Tibial nerve (tissue), 4 donors: ENCODE results near the gene PARD3B. TPM values are rescaled to one million over a fixed set of nuclear protein-coding genes. Genes with fewer than 3 reads are reported as not detected.

Experiments used
- DNase-seq, 2 donors: peaks; one replicate each; pipeline ENCODE4 v3.0.0-alpha.2; 2019; ENCODE audit warnings: low spot score in 2 of 2
- H3K27ac ChIP-seq, 4 donors: fragments of 200-600 bp; sonication (generic) in 3 of 4; one replicate each; pipeline ENCODE4 v1.5.1; 2017 to 2019; ENCODE audit warnings: mild to moderate bottlenecking in 1 of 4
- H3K27me3 ChIP-seq, 2 donors: fragments of 200-600 bp; sonication (generic) in 1 of 2; one replicate each; pipeline versions ENCODE4 v1.5.1 to v1.6.0; 2017 to 2019
- H3K36me3 ChIP-seq, 3 donors: fragments of 200-600 bp; sonication (generic); one replicate each; pipeline ENCODE4 v1.5.1; 2018 to 2019
- H3K4me1 ChIP-seq, 4 donors: fragments of 200-600 bp; sonication (generic) in 3 of 4; one replicate each; pipeline ENCODE4 v1.5.1; 2017 to 2019
- H3K4me3 ChIP-seq, 4 donors: fragments of 200-600 bp; sonication (generic) in 3 of 4; one replicate each; pipeline ENCODE4 v1.5.1; 2017 to 2019; ENCODE audit warnings: mild to moderate bottlenecking in 1 of 4, moderate library complexity in 1 of 4
- H3K9me3 ChIP-seq, 4 donors: fragments of 200-600 bp; sonication (generic) in 3 of 4; one replicate each; pipeline ENCODE4 v1.5.1; 2017 to 2019
- CTCF ChIP-seq, 5 experiments: fragments of 200-600 bp in 3 of 5; fragments of 450-650 bp in 2 of 5; sonication (generic) in 3 of 5; IDR thresholded peaks; one replicate each; pipeline ENCODE4 v1.5.1; 2016 to 2019; ENCODE audit warnings: antibody characterized with exemption in 5 of 5, mild to moderate bottlenecking in 3 of 5, moderate library complexity in 2 of 5
- EP300 ChIP-seq, 2 donors: sonication (generic); formaldehyde crosslinking; IDR thresholded peaks; one replicate each; pipeline ENCODE4 v1.6.1; 2017; ENCODE audit warnings: antibody characterized with exemption in 2 of 2, mild to moderate bottlenecking in 1 of 2
- POLR2A ChIP-seq, 2 donors: fragments of 450-650 bp; IDR thresholded peaks; one replicate each; pipeline ENCODE4 v1.6.1; 2017; ENCODE audit warnings: antibody characterized with exemption in 2 of 2, mild to moderate bottlenecking in 2 of 2, moderate library complexity in 2 of 2
- WGBS, 2 donors: methylation state at CpG; one replicate each; pipeline ENCODE4 v1.1.5; 2018; 5-methylcytosine and 5-hydroxymethylcytosine counted together
- total RNA-seq, 4 donors: library from RNA; depleted of rRNA; stranded (reverse); fragments of >200 nt; gene quantifications; one replicate each; pipeline ENCODE4 v1.1.0, GENCODE V29; 2016

The PARD3B gene
- total RNA-seq, 4 donors from 2014 or later, result 47.4 to 101 (median 64.8) TPM

DNA sequence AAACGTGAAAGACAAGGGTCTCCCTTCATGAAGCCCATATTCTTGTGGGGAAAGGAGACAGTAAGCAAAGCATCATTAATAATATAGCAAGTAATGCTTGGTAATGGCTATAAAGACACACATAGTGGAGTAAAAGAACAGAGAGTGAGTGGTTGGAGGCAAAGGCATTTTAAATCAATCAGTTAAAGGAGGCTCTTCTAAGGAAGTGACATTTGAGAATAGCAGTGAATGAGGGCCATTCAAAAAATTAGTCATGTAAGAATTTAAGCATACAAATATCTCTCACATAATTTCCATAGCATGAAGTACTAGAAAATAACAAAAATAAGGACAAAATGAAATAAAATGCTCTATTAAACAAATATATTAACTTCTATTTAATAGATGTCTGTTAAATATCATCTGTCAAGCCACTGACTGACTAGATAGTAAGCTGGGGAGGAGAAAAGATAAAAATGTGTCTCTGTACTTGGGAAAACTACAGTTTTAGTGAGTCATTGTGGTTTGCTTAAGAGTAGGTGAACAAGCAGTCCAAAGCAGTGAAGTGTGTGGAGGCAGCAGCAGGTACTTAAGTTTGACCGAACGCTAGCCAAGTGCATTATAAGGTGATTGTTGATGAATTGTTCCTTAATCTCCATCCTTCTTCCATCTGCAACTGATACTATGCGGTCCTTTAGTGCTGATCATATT lies 160.1 kb downstream of the PARD3B start:
- Histone ChIP-seq H3K36me3 (no peaks in the 10 kb centered on the region), H3K4me3 (no peak overlapping the region), H3K27me3 (no peaks in the 10 kb centered on the region), H3K9me3 (no peaks in the 10 kb centered on the region), H3K27ac (no peak overlapping the region), H3K4me1 (peaks cover 0 to 17% (median 0%) of the 10 kb centered on the region in 4 donors)
- 76 to 79% methylated on average over 4 of the region's 4 CpGs for WGBS, 2 donors
- no peak for DNase-seq
- TF ChIP-seq EP300 (IDR thresholded peaks at IDR 0.05) (no peak), POLR2A (IDR thresholded peaks at IDR 0.05) (no peak), CTCF (IDR thresholded peaks at IDR 0.05) (no peak)

DNA sequence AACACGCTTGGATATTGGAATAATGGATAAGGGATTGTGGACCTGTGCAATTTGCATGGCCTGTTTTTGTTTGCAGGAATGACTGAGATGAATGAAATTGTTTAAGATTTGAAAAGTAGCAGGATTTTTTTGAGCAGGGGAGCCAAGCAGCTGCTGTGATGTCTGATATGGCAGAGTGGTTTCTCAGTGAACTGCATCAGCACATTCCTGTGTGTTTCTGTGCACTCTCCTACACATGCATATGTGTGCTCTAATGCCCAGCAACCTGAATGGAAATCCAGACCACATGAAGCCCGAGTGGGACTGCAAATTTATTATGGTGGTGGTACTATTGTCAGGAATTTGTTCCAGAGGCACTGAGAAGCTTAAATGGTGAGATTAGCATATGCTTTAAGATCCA lies 161.7 kb downstream of the PARD3B start:
- Histone ChIP-seq H3K4me1 (peaks cover 0 to 10% (median 0%) of the 10 kb centered on the region in 4 donors), H3K27ac (no peak overlapping the region), H3K9me3 (no peaks in the 10 kb centered on the region), H3K36me3 (peaks cover 0 to 6% (median 0%) of the 10 kb centered on the region in 3 donors), H3K27me3 (no peaks in the 10 kb centered on the region), H3K4me3 (no peak overlapping the region)
- 45 to 51% methylated on average over 2 of the region's 2 CpGs for WGBS, 2 donors
- DNase-seq, result no peak
- TF ChIP-seq POLR2A (IDR thresholded peaks at IDR 0.05), result no peak
- no peak for TF ChIP-seq CTCF (IDR thresholded peaks at IDR 0.05)
- no peak for TF ChIP-seq EP300 (IDR thresholded peaks at IDR 0.05)

GRCh38 chr2:204713211-204713610 lies 167.9 kb downstream of the PARD3B start:
- WGBS, 2 donors, result 86% methylated on average over 5 of the region's 5 CpGs
- Histone ChIP-seq H3K4me3 (no peak overlapping the region), H3K27ac (no peak overlapping the region), H3K36me3 (peaks cover 0 to 9% (median 0%) of the 10 kb centered on the region in 3 donors), H3K9me3 (no peaks in the 10 kb centered on the region), H3K4me1 (peaks cover 0 to 8% (median 0%) of the 10 kb centered on the region in 4 donors), H3K27me3 (no peaks in the 10 kb centered on the region)
- TF ChIP-seq CTCF (IDR thresholded peaks at IDR 0.05), result no peak
- no peak for TF ChIP-seq EP300 (IDR thresholded peaks at IDR 0.05)
- TF ChIP-seq POLR2A (IDR thresholded peaks at IDR 0.05), result no peak
- DNase-seq, result no peak

GRCh38 chr2:204715361-204715760 lies 170.1 kb downstream of the PARD3B start:
- Histone ChIP-seq H3K36me3 (peaks cover 0 to 9% (median 0%) of the 10 kb centered on the region in 3 donors), H3K4me1 (peaks cover 0 to 8% (median 0%) of the 10 kb centered on the region in 4 donors), H3K27ac (no peak overlapping the region), H3K4me3 (no peak overlapping the region), H3K27me3 (no peaks in the 10 kb centered on the region), H3K9me3 (no peaks in the 10 kb centered on the region)
- no peak for DNase-seq
- TF ChIP-seq POLR2A (IDR thresholded peaks at IDR 0.05) (no peak), EP300 (IDR thresholded peaks at IDR 0.05) (no peak), CTCF (IDR thresholded peaks at IDR 0.05) (no peak)
- 42 to 47% methylated on average over 2 of the region's 2 CpGs for WGBS, 2 donors

GRCh38 chr2:204717591-204717990 lies 172.3 kb downstream of the PARD3B start:
- WGBS, 2 donors, result 95 to 96% methylated on average over 3 of the region's 3 CpGs
- TF ChIP-seq POLR2A (IDR thresholded peaks at IDR 0.05), result no peak
- no peak for TF ChIP-seq EP300 (IDR thresholded peaks at IDR 0.05)
- no peak for TF ChIP-seq CTCF (IDR thresholded peaks at IDR 0.05)
- no peaks in the 10 kb centered on the region for H3K9me3 ChIP-seq
- no peaks in the 10 kb centered on the region for H3K27me3 ChIP-seq
- H3K4me1 ChIP-seq, result peaks cover 0 to 8% (median 0%) of the 10 kb centered on the region in 4 donors
- DNase-seq, result no peak
- no peak overlapping the region for H3K27ac ChIP-seq
- H3K36me3 ChIP-seq, result no peaks in the 10 kb centered on the region
- no peak overlapping the region for H3K4me3 ChIP-seq
